NCI-H2196 treated with DMSO at 0.1 percent for 48 hours (cell line): ENCODE results near the gene KLF13.

ENCODE experiments used
- DNase-seq: peaks from one replicate; lab custom pipeline; 2025; ENCODE audit not compliant: unreplicated experiment; lab: John Stamatoyannopoulos, UW

KLF13 gene

DNA sequence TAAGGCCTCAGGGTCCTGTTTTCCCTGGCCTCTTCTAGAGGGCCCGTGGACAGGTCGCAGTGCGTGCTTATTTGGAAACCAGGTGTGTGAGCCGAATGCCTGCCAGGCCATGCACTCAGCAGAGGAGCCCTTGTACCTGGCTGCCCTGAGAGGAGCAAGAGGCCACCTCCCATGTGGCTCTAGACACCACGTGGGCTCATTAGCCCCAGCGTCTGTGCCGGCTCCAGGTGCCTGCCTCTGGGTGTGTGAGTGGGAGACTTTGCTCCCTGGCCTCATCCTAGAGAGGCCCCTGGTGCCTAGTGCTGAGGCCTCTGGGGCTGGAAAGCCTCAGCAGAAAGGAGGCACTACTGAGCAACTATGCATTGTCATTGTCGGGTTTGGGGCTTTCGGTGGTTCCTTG lies 50.4 kb downstream of the KLF13 start:
- DNase-seq: no peak

- no peak for DNase-seq
Observed at GRCh38 chr15:31378363-31378903, 51.8 kb downstream of the KLF13 start.

GRCh38 chr15:31379042-31379441 lies 52.4 kb downstream of the KLF13 start:
- DNase-seq: no peak

DNA sequence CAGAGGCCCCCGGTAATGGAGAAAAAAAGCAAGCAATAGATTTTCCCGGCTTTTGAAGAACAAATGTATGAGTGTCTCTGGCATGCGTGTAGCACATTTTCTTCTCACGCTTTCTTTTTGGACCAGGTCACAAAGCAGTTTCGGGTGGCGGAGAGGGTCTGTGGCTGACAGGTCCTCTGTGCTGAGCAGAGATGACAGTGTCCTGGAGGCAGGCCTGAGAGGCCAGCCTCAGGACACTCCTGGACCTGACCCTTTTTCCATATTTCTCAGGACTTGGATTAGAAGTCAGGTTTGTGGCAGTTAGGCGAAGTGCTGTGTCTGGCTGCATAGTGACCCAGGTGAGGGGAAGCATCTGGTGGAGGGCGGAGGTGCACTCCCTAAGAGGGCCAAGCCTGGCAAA lies 52.9 kb downstream of the KLF13 start:
- DNase-seq: no peak

GRCh38 chr15:31381801-31382712 lies 55.4 kb downstream of the KLF13 start:
- DNase-seq: no peak

DNA sequence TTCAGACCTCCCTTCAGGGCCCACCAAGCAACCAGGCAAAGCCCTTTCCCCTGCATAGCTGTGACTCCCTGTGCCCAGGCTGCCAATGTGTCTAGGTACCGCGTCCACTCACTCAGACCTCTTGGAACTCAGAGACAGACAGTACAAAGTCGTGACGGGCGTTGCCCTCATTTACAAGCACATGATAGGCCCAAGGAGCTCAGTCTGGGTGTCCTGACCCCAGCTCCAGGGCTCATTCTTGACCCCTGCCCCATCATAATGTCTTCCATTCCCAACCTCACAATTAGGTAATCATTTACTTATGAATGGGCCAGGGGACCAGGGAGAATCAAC lies 56.0 kb downstream of the KLF13 start:
- DNase-seq: no peak

GRCh38 chr15:31383139-31383538 lies 56.5 kb downstream of the KLF13 start:
- no peak for DNase-seq

DNA sequence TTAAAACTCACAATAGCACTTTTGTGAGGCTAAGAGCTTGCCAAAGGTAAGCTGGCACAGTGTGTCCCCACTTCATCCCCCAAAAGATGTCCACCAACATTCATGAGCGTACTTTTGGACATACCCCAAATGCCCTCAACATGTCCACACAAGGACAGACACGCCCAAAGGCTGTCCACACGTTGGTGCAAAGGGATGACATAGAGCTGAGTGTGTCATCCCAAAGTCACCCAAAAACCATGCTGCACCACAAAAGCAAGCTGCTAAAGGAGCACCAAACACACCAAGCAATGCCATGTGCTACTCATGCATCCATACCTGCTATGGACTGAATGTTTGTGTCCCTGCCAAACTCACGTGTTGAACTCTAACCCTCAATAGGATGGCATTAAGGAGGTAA lies 57.9 kb downstream of the KLF13 start:
- no peak for DNase-seq

- DNase-seq: no peak
Observed at GRCh38 chr15:31385736-31386135, 59.1 kb downstream of the KLF13 start.

DNA sequence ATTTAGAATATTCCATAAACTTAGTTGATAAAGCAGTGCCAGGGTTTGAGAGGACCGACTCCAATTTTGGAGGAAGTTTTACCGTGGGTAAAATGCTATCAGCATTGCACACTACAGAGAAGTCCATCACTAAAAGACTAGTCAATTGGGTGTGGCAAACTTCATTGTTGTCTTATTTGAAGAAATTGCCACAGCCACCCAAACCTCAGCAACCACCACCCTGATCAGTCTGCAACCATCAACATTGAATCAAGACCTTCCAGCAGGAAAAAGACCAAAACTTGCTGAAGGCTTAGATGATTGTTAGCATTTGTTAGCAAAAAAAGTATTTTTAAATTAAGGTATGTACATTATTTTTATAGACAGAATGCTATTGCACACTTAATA lies 60.5 kb downstream of the KLF13 start:
- no peak for DNase-seq

GRCh38 chr15:31387479-31388118 lies 61.0 kb downstream of the KLF13 start:
- DNase-seq: peak; percentile 31

GRCh38 chr15:31389576-31389975 lies 62.9 kb downstream of the KLF13 start:
- DNase-seq: no peak

DNA sequence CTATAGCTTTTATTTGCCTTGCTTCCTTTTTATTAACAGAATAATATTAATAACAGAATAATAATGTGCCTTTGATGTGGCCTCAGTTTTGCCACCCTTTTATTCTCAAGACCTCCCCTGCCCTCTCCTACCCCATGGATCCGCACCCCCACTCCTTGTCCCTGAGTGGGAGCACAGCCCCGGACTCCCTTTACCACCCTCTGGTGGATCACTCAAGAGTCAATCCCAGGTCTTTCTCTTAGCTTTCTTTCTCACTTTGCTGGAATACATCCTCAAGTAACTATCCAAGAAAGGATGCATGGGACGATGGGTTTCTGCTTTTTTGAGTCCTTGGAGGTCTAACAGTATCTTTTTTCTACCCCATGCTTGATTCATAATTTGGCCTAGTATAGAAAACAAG lies 63.4 kb downstream of the KLF13 start:
- DNase-seq: no peak

GRCh38 chr15:31390777-31391486 lies 64.3 kb downstream of the KLF13 start:
- no peak for DNase-seq

DNA sequence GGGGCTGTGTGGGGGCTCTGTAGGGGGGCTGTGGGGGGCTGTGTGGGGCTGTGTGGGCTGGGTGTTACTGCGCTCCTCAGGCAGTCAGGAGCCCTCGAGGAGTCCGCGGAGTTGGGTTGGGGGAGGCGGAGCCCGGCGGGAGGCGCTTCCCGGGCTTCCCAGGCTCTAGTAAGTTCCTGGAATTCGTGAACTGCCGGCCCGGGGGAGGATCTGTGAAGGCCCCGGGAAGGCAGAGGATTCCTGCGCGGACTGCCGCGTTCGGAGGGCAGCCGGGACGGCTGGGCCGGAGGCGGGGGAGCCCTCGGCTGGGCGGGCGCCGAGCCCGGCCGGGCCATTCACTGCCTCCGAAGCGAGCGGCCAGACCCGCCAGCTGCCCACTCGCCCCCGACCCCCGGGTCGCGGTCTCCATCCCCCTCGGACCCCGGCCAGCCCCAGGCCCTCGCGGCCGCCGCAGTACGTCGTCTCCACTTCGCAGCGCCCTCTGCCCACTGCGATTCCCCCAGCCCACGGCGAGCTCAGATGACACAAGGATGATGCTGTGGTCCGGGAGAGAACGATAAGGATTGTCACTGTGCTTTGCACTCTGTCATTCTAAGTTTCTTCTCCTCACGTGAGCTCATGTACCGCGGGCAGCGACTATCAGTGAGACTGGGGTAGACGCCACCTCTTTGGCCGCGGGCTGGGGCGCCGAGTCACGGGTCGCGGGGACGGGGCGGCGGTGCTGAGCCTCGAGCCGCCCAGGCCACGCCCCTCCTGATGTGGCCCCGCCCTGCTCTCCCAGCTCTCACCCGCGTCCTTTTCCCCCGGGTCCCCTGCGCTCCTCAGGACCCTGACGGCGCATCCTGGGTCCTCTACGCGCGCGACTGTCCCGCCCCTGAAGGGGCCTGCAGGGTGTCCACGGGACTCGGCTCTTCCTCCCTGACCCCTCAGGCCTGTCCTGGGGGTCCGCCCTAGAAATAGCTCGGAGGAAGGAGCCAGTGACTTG lies 65.3 kb downstream of the KLF13 start:
- no peak for DNase-seq

GRCh38 chr15:31392761-31393401 lies 66.2 kb downstream of the KLF13 start:
- no peak for DNase-seq

GRCh38 chr15:31393444-31394091 lies 66.9 kb downstream of the KLF13 start:
- DNase-seq: no peak

DNA sequence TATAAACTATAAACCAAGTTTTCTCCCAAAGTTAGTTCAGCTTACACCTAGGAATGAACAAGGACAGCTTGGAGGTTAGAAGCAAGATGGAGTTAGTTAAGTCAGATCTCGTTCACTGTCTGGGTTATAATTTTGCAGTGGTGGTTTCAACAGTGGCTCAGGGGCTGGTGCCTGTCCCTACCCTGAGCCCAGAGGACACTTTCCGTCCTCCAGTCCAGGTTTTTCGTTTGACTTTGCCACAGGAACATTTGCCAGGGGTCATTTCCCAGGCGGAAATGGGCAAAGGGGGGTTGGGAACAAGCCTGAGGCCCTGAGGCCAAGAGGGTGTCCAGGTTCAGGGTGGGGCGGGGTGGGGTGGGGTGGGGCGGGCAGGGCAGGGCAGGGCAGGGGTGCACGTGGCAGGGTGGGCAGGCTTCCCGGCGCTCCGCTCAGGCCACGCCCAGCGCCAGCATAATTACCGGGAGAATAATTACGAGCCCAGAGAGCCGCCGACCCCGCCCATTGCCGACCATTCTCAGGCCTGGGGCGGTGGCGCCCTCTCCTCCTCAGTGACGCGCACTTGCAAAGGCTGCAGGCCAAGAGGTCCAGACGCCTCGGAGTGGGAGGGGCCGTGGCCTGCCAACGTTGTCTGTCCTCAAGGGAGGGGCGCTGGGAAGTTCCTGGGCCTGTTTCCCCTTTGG lies 70.4 kb downstream of the KLF13 start:
- no peak for DNase-seq
